NCI-H526 treated with DMSO at 0.1 percent for 48 hours (cell line): ENCODE data around the gene CKMT1A.

Experiments used
- DNase-seq: peaks from one replicate; lab custom pipeline; 2025; lab: John Stamatoyannopoulos, UW

The CKMT1A gene

GRCh38 chr15:43748376-43748775 is 54.7 kb downstream of the CKMT1A start:
- no peak for DNase-seq
